RWPE2 (cell line): ENCODE data around the gene YDJC.

Experiments
- ATAC-seq: fragments of 200-7000 bp; cut with Tn5 transposase; 3 replicates; pipeline ENCODE4 v1.9.1; 2021; ENCODE audit warnings: low read depth
- DNase-seq: peaks from one replicate; pipeline ENCODE4 v3.0.0-alpha.2; 2020; ENCODE audit warnings: low spot score
- H3K27ac ChIP-seq: fragments of 450-650 bp; 2 replicates; pipeline ENCODE4 v1.5.1; 2017; ENCODE audit warnings: mild to moderate bottlenecking; ENCODE audit not compliant: poor library complexity, severe bottlenecking
- H3K27me3 ChIP-seq: fragments of 250-450 bp; sonication (Bioruptor Pico); 2 replicates; pipeline ENCODE4 v1.5.1; 2021; ENCODE audit warnings: mild to moderate bottlenecking, moderate library complexity; ENCODE audit not compliant: insufficient read depth, poor library complexity, severe bottlenecking
- H3K36me3 ChIP-seq: fragments of 250-450 bp; sonication (Bioruptor Pico); 2 replicates; pipeline ENCODE4 v1.5.1; 2020; ENCODE audit warnings: low read depth, mild to moderate bottlenecking, moderate library complexity
- H3K4me1 ChIP-seq: fragments of 250-450 bp; sonication (Bioruptor Pico); 2 replicates; pipeline ENCODE4 v1.5.1; 2021; ENCODE audit warnings: mild to moderate bottlenecking, moderate library complexity; ENCODE audit not compliant: insufficient read depth, poor library complexity, severe bottlenecking
- H3K4me3 ChIP-seq: fragments of 250-450 bp; sonication (Bioruptor Pico); 2 replicates; pipeline ENCODE4 v1.5.1; 2021; ENCODE audit warnings: mild to moderate bottlenecking, moderate library complexity; ENCODE audit not compliant: severe bottlenecking
- H3K9me3 ChIP-seq: fragments of 250-450 bp; sonication (Bioruptor Pico); 2 replicates; pipeline ENCODE4 v1.5.1; 2021; ENCODE audit warnings: mild to moderate bottlenecking, moderate library complexity; ENCODE audit not compliant: severe bottlenecking
- TF ChIP-seq, protein P1 (sequence below): fragments of 450-650 bp; IDR thresholded peaks from one replicate; pipeline ENCODE4 v1.5.1; 2017; ENCODE audit warnings: mild to moderate bottlenecking, moderate library complexity; ENCODE audit not compliant: poor library complexity, severe bottlenecking

The YDJC gene

DNA sequence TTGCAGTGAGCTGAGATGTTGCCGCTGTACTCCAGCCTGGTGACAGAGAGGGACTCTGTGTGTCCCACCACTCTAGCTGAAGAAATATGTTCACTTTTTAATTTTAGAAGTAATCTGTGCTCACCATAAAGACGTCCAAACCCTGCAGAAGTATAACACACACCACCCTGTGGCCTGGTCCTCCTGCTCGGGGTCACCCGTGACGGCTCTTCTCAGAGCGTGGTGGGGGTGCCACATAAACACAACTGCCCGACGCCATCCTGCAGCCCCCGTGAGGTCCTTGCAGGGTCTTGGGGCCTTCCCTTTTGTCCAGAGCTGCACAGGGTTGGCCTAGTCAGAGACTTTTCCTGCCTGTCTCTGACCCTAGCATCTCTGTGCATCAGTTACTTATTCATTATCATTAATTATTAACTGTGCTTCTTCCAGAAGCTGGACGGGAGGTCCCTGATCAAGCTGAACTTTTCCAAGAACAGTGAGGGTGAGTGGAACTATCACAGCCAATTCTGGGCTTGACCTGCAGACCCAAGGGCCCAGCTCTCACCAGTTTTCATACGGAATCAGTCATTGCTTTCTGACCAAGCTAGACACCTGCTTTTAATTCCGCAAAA is 44.9 kb upstream of the YDJC start:
- Histone ChIP-seq H3K27me3 (no peaks in the 10 kb centered on the region), H3K4me1 (peaks cover under 1% of the 10 kb centered on the region), H3K4me3 (no peak overlapping the region), H3K36me3 (peaks cover 56% of the 10 kb centered on the region), H3K9me3 (no peaks in the 10 kb centered on the region), H3K27ac (no peak overlapping the region)
- DNase-seq (no peak), ATAC-seq (no peak)
- TF ChIP-seq, protein P1, sequence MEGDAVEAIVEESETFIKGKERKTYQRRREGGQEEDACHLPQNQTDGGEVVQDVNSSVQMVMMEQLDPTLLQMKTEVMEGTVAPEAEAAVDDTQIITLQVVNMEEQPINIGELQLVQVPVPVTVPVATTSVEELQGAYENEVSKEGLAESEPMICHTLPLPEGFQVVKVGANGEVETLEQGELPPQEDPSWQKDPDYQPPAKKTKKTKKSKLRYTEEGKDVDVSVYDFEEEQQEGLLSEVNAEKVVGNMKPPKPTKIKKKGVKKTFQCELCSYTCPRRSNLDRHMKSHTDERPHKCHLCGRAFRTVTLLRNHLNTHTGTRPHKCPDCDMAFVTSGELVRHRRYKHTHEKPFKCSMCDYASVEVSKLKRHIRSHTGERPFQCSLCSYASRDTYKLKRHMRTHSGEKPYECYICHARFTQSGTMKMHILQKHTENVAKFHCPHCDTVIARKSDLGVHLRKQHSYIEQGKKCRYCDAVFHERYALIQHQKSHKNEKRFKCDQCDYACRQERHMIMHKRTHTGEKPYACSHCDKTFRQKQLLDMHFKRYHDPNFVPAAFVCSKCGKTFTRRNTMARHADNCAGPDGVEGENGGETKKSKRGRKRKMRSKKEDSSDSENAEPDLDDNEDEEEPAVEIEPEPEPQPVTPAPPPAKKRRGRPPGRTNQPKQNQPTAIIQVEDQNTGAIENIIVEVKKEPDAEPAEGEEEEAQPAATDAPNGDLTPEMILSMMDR: no peak

DNA sequence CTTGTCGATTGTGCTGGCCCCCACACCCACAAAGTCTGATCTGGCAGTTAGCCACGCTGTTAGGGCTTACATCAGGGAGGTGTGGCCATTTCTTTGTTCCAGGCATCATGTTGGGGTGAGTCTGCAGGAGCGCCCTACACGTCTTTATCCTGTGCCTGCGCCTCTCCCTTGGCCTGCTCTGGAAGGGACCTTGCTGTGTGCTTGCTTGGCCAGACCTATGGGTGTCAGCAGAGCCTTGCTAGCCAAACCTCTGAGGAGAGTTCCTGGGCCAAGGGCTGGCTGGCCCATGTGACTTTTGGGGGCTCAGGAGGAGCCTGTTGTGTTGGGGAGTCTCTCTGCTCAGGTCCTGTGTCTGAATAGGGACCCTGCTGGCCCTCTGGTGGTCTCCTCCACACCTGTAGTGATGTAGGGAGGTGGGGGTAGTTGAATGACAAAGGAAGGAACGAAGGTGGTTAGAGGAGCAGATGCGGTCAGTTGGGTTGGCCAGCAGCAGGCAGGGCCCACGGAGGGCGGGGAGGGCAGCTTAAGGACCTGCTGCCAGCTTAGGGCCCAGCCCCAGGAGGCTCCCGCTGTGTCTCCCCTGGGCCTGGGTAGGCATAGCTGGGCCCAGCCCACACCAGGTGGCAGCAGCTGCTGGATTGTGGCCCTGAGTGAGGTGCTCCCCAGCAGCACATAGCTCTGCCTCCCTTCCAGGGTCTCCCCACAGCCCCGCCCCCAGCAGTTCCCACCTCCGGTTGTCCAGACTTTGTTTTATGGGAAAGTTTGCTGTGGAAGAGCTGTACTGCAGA is 43.9 kb upstream of the YDJC start:
- no peak overlapping the region for H3K4me3 ChIP-seq
- no peaks in the 10 kb centered on the region for H3K9me3 ChIP-seq
- H3K4me1 ChIP-seq: peaks cover 6% of the 10 kb centered on the region
- TF ChIP-seq, protein P1: no peak
- DNase-seq: no peak
- H3K36me3 ChIP-seq: peaks cover 63% of the 10 kb centered on the region
- H3K27me3 ChIP-seq: no peaks in the 10 kb centered on the region
- no peak overlapping the region for H3K27ac ChIP-seq
- no peak for ATAC-seq

DNA sequence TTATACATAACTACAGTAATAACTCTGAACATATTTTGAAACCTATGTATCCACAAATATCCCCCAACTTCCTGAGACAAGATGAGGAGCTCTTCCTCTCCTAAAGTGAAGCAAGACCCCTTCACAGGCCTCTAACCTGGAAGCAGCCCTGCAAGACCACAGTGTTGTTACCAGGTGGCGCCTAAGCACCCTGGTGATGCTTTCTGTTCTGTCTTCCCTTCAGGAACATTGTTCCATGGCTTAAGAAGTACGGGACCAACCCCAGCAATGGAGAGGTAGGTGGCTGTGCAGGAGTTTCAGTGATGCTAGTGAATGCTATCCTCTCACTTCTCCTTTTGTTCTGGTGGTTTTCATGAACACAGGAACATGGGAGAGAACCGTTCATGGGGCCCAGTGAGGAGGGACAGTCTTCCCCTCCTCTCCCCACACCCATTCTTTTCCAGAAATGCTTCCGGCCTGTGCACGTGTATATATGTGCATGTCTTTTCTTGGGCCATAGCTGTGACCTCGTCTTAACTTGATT is 42.3 kb upstream of the YDJC start:
- Histone ChIP-seq H3K36me3 (peaks cover 63% of the 10 kb centered on the region), H3K27me3 (no peaks in the 10 kb centered on the region), H3K4me1 (peaks cover 6% of the 10 kb centered on the region), H3K4me3 (no peak overlapping the region), H3K27ac (no peak overlapping the region), H3K9me3 (no peaks in the 10 kb centered on the region)
- TF ChIP-seq, protein P1: no peak
- ATAC-seq (no peak), DNase-seq (no peak)

DNA sequence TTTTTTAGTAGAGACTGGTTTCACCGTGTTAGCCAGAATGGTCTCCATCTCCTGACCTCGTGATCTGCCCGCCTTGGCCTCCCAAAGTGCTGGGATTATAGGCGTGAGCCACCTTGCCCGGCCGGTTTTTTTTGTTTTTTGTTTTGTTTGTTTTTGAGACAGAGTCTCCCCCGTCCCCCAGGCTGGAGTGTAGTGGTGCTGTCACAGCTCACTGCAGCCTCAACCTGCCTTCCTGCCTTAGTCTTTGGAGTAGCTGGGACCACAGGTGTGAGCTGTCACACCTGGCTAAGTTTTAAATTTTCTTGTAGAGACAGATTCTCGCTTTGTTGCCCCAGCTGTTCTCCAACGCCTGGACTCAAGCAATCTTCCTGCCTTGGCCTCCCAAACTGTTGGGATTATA is 39.2 kb upstream of the YDJC start:
- Histone ChIP-seq H3K4me1 (peaks cover 6% of the 10 kb centered on the region), H3K9me3 (no peaks in the 10 kb centered on the region), H3K36me3 (peaks cover 48% of the 10 kb centered on the region), H3K27ac (no peak overlapping the region), H3K27me3 (no peaks in the 10 kb centered on the region), H3K4me3 (no peak overlapping the region)
- DNase-seq: no peak
- TF ChIP-seq, protein P1: no peak
- ATAC-seq: no peak
